Pancreas (tissue), 10 donors: ENCODE results near the gene ARHGAP10. TPM values are rescaled to one million over a fixed set of nuclear protein-coding genes. Genes with fewer than 3 reads are reported as not detected.

ENCODE experiments used
- ATAC-seq, 4 donors: fragments of 200-7000 bp; cut with Tn5 transposase; one replicate each; pipeline versions ENCODE4 v1.8.0 to v1.9.1; 2020; ENCODE audit warnings: mild to moderate bottlenecking in 4 of 4, moderate library complexity in 4 of 4
- DNase-seq, 6 donors: peaks; one replicate each; pipeline ENCODE4 v3.0.0-alpha.2; 2020
- FAIRE-seq: peaks from 2 replicates; lab custom pipeline; 2012; peaks lifted over from hg19 to GRCh38; lab: Jason Lieb, UNC
- H3K27ac ChIP-seq, 4 donors: fragments of 200-600 bp; sonication (generic); 1 replicate in 3 of 4; 2 replicates in 1 of 4; pipeline versions ENCODE4 v1.5.0 to v1.8.0; 2020
- H3K27me3 ChIP-seq, 4 donors: fragments of 200-600 bp; one replicate each; pipeline ENCODE4 v1.8.0; 2021
- H3K36me3 ChIP-seq, 3 donors: fragments of 200-600 bp; sonication (generic) in 1 of 3; one replicate each; pipeline versions ENCODE4 v1.5.0 to v1.8.0; 2020 to 2021
- H3K4me1 ChIP-seq, 3 donors: fragments of 200-600 bp; one replicate each; pipeline ENCODE4 v1.8.0; 2021
- H3K4me3 ChIP-seq, 4 donors: fragments of 200-600 bp; sonication (generic) in 2 of 4; one replicate each; pipeline versions ENCODE4 v1.5.0 to v1.8.0; 2020 to 2021
- H3K9me3 ChIP-seq, 4 donors: fragments of 200-600 bp; one replicate each; pipeline ENCODE4 v1.8.0; 2021
- CTCF ChIP-seq, 4 donors: fragments of 200-600 bp; sonication (generic) in 3 of 4; IDR thresholded peaks; one replicate each; pipeline versions ENCODE4 v1.5.0 to v1.8.0; 2021; ENCODE audit warnings: antibody characterized with exemption in 4 of 4
- WGBS, 2 donors: extraction: QIAGEN DNeasy Blood & Tissue Kit; methylation state at CpG; one replicate each; pipeline ENCODE4 v1.1.7; 2013; 5-methylcytosine and 5-hydroxymethylcytosine counted together
- intact Hi-C, 3 donors: fragments of 100-400 bp; cut with DNase I; formaldehyde crosslinking; loops; one replicate each; pipeline versions ENCODE4 v1.11.1 to v1.14.2; 2022
- polyA plus RNA-seq, 2 donors: library from polyadenylated mRNA; stranded (reverse); fragments of 200-250 nt; gene quantifications; one replicate each; pipeline ENCODE4 v1.2.3, GENCODE V29; 2013
- total RNA-seq, 6 donors: library from RNA; stranded (reverse); fragmentation: NEBNext Ultra II Directional in 4 of 6; extraction: Animal tissue kit (Norgen Biotek cat#: 25700) in 4 of 6; gene quantifications; one replicate each; pipeline versions ENCODE4 v1.2.1 to v1.2.4, GENCODE V29; 2021 to 2023
- donor health status: healthy with polysubstance abuse.
- donor health status: DM: no; HTN: no; CAD: no; lungs with moderate emphysema.
- donor health status: DM: no; HTN: no; CAD: no.
- donor health status: control.
- donor health status: control.
- donor health status: Bipolar disorder and iron deficiency.
- donor health status: DM: yes; HTN: yes; CAD: no.
- donor health status: DM: no; HTN: no; CAD: no.
- donor health status: DM: no; HTN: no; CAD: no.
- donor health status: DM: yes; HTN: yes; CAD: no.

ARHGAP10 gene
- total and polyA plus RNA-seq, 8 donors = 6.3 to 14.8 (median 8.7) TPM

GRCh38 chr4:148044089-148044911, 312.4 kb downstream of the ARHGAP10 start:
- no peak for TF ChIP-seq CTCF (IDR thresholded peaks at IDR 0.05)
- Histone ChIP-seq H3K4me3 (no peak overlapping the region), H3K4me1 (no peaks in the 10 kb centered on the region), H3K27ac (no peak overlapping the region), H3K27me3 (no peaks in the 10 kb centered on the region), H3K9me3 (no peaks in the 10 kb centered on the region), H3K36me3 (no peaks in the 10 kb centered on the region)
- 92 to 93% methylated on average over 9 of the region's 9 CpGs for WGBS, 2 donors
- ATAC-seq = peak in 1 of 4 donors; percentile 34
- no peak for FAIRE-seq
- no peak for DNase-seq
- intact Hi-C loops = no loop called here

- no peaks in the 10 kb centered on the region for H3K36me3 ChIP-seq
- no peak for TF ChIP-seq CTCF (IDR thresholded peaks at IDR 0.05)
- H3K27me3 ChIP-seq = no peaks in the 10 kb centered on the region
- ATAC-seq (peak in 3 of 4 donors; percentile 51 to 58 (median 57)), DNase-seq (no peak), FAIRE-seq (no peak)
- 80% methylated on average over 4 of the region's 4 CpGs for WGBS, 2 donors
- intact Hi-C loops = no loop called here
- H3K27ac ChIP-seq = no peak overlapping the region
- no peaks in the 10 kb centered on the region for H3K4me1 ChIP-seq
- no peaks in the 10 kb centered on the region for H3K9me3 ChIP-seq
- H3K4me3 ChIP-seq = no peak overlapping the region
These were observed 313.0 kb downstream of the ARHGAP10 start for GRCh38 chr4:148044912-148045352.

- DNase-seq (no peak), ATAC-seq (no peak), FAIRE-seq (no peak)
- intact Hi-C loops = no loop called here
- no peaks in the 10 kb centered on the region for H3K9me3 ChIP-seq
- TF ChIP-seq CTCF (IDR thresholded peaks at IDR 0.05) = no peak
- 66% methylated on average over 4 of the region's 4 CpGs for WGBS, 2 donors
- H3K4me3 ChIP-seq = no peak overlapping the region
- no peak overlapping the region for H3K27ac ChIP-seq
- no peaks in the 10 kb centered on the region for H3K27me3 ChIP-seq
- H3K36me3 ChIP-seq = no peaks in the 10 kb centered on the region
- peaks cover 0 to 1% (median 0%) of the 10 kb centered on the region in 3 donors for H3K4me1 ChIP-seq
These were observed 316.7 kb downstream of the ARHGAP10 start for GRCh38 chr4:148048598-148048997.

GRCh38 chr4:148051403-148051802, 319.5 kb downstream of the ARHGAP10 start:
- H3K36me3 ChIP-seq = no peaks in the 10 kb centered on the region
- DNase-seq = no peak
- TF ChIP-seq CTCF (IDR thresholded peaks at IDR 0.05) = no peak
- WGBS, 2 donors = 89 to 91% methylated on average over 4 of the region's 4 CpGs
- H3K9me3 ChIP-seq = no peaks in the 10 kb centered on the region
- intact Hi-C loops = no loop called here
- no peak overlapping the region for H3K27ac ChIP-seq
- H3K27me3 ChIP-seq = no peaks in the 10 kb centered on the region
- ATAC-seq = no peak
- H3K4me3 ChIP-seq = no peak overlapping the region
- no peak for FAIRE-seq
- peaks cover 0 to 12% (median 3%) of the 10 kb centered on the region in 3 donors for H3K4me1 ChIP-seq

GRCh38 chr4:148052448-148052847, 320.6 kb downstream of the ARHGAP10 start:
- no peak for TF ChIP-seq CTCF (IDR thresholded peaks at IDR 0.05)
- H3K4me3 ChIP-seq = no peak overlapping the region
- FAIRE-seq = no peak
- H3K9me3 ChIP-seq = no peaks in the 10 kb centered on the region
- no peak for DNase-seq
- H3K27ac ChIP-seq = no peak overlapping the region
- H3K36me3 ChIP-seq = no peaks in the 10 kb centered on the region
- H3K4me1 ChIP-seq = peaks cover 0 to 12% (median 3%) of the 10 kb centered on the region in 3 donors
- H3K27me3 ChIP-seq = no peaks in the 10 kb centered on the region
- intact Hi-C loops = no loop called here
- ATAC-seq = peak in 3 of 4 donors; percentile 13 to 40 (median 31)
